Psoas muscle (tissue), 8 donors: ENCODE measurements around the gene SLC27A1. TPM values are rescaled to one million over a fixed set of nuclear protein-coding genes. Genes with fewer than 3 reads are reported as not detected.

Source experiments
- ATAC-seq, 4 donors: fragments of 200-7000 bp; cut with Tn5 transposase; one replicate each; pipeline ENCODE4 v1.9.1; 2020; ENCODE audit warnings: moderate library complexity in 3 of 4, mild to moderate bottlenecking in 2 of 4
- DNase-seq, 2 donors: peaks; one replicate each; pipeline ENCODE4 v3.0.0-alpha.2; 2020
- H3K27ac ChIP-seq: fragments of 200-600 bp; one replicate; pipeline ENCODE4 v1.8.0; 2022
- H3K27me3 ChIP-seq, 3 donors: fragments of 200-600 bp in 1 of 3; one replicate each; pipeline versions ENCODE4 v1.6.1 to v1.8.0; 2013 to 2022; ENCODE audit warnings: low read length in 2 of 3, mild to moderate bottlenecking in 2 of 3, moderate library complexity in 1 of 3; ENCODE audit not compliant: insufficient read depth in 3 of 3
- H3K36me3 ChIP-seq, 2 donors: fragments of 200-600 bp in 1 of 2; one replicate each; pipeline versions ENCODE4 v1.6.1 to v1.8.0; 2013 to 2022; ENCODE audit warnings: low read depth in 1 of 2, mild to moderate bottlenecking in 1 of 2, moderate library complexity in 1 of 2; ENCODE audit not compliant: insufficient read depth in 1 of 2
- H3K4me1 ChIP-seq: fragments of 200-600 bp; one replicate; pipeline ENCODE4 v1.8.0; 2022
- H3K4me3 ChIP-seq: fragments of 200-600 bp; one replicate; pipeline ENCODE4 v1.8.0; 2022; ENCODE audit warnings: mild to moderate bottlenecking
- H3K9me3 ChIP-seq: fragments of 200-600 bp; one replicate; pipeline ENCODE4 v1.8.0; 2022
- CTCF ChIP-seq: fragments of 200-600 bp; IDR thresholded peaks from one replicate; pipeline ENCODE4 v1.8.0; 2022; ENCODE audit warnings: antibody characterized with exemption
- WGBS, 3 donors: extraction: QIAGEN DNeasy Blood & Tissue Kit; methylation state at CpG; one replicate each; pipeline versions ENCODE4 v1.1.6 to v1.1.7; 2013; 5-methylcytosine and 5-hydroxymethylcytosine counted together
- intact Hi-C, 2 donors: fragments of 100-400 bp; cut with DNase I; formaldehyde crosslinking; loops; one replicate each; pipeline versions ENCODE4 v1.11.0 to v1.14.2; 2022
- polyA plus RNA-seq, 3 donors: library from polyadenylated mRNA; stranded (reverse); fragments of 200-250 nt; gene quantifications; one replicate each; pipeline ENCODE4 v1.2.3, GENCODE V29; 2013
- total RNA-seq, 4 donors: library from RNA; stranded (reverse); fragmentation: NEBNext Ultra II Directional in 2 of 4; extraction: Animal tissue kit (Norgen Biotek cat#: 25700) in 2 of 4; gene quantifications; one replicate each; pipeline versions ENCODE4 v1.2.1 to v1.2.4, GENCODE V29; 2021 to 2023
- donor health status: healthy with polysubstance abuse.
- donor health status: DM: no; HTN: no; CAD: no; lungs with moderate emphysema.
- donor health status: Bipolar disorder and iron deficiency.
- donor health status: healthy.
- donor health status: DM: yes; HTN: yes; CAD: no.
- donor health status: DM: no; HTN: no; CAD: no.
- donor health status: DM: no; HTN: no; CAD: no.
- donor health status: DM: yes; HTN: yes; CAD: no.

Gene SLC27A1
- total and polyA plus RNA-seq, 7 donors, result 11.8 to 40.1 (median 25.5) TPM

- ATAC-seq (no peak), DNase-seq (no peak)
- Histone ChIP-seq H3K9me3 (no peaks in the 10 kb centered on the region), H3K36me3 (no peaks in the 10 kb centered on the region), H3K4me3 (no peak within 1 kb of the TSS), H3K27me3 (peaks cover 0 to 42% (median 9%) of the 10 kb centered on the region in 3 donors), H3K27ac (no peak within 1 kb of the TSS), H3K4me1 (no peaks in the 10 kb centered on the region)
- intact Hi-C loops, result no loop called here
- WGBS, 3 donors, result 75 to 83% (median 76%) methylated on average over 26 of the region's 26 CpGs
- TF ChIP-seq CTCF, result no peak
Observed at GRCh38 chr19:17460372-17461230, 9.7 kb upstream of the SLC27A1 start, which contains the start of gene NXNL1. NXNL1 (minus strand) TSS chr19:17460926; CDS start chr19:17460869, 57 bp downstream.

- TF ChIP-seq CTCF, result no peak
- intact Hi-C loops, result loop anchor here (2.0 to 5.0 kb wide), 2 partner anchors 72 to 119 kb away; partner anchors contain the start of gene CCDC194 (in 1 of the 2)
- Histone ChIP-seq H3K27me3 (no peaks in the 10 kb centered on the region), H3K4me3 (no peak overlapping the region), H3K9me3 (no peaks in the 10 kb centered on the region), H3K4me1 (peaks cover 26% of the 10 kb centered on the region), H3K36me3 (no peaks in the 10 kb centered on the region), H3K27ac (peak overlapping the region; percentile 93)
- 32 to 42% (median 36%) methylated on average over 6 of the region's 6 CpGs for WGBS, 3 donors
- ATAC-seq (no peak), DNase-seq (peak in 1 of 2 donors; percentile 47)
Observed at GRCh38 chr19:17466487-17466850, 3.9 kb upstream of the SLC27A1 start.

GRCh38 chr19:17467471-17468301 lies 2.6 kb upstream of the SLC27A1 start:
- intact Hi-C loops, result loop anchor here (2.0 to 5.0 kb wide), 2 partner anchors 73 to 120 kb away; partner anchors contain the start of gene CCDC194 (in 1 of the 2)
- DNase-seq, result peak in 1 of 2 donors; percentile 78
- H3K27ac ChIP-seq, result peak overlapping the region; percentile 93

More at GRCh38 chr19:17467471-17468301, 2.6 kb upstream of the SLC27A1 start:
- Histone ChIP-seq H3K36me3 (no peaks in the 10 kb centered on the region), H3K4me3 (peak overlapping the region; percentile 88), H3K4me1 (peaks cover 29% of the 10 kb centered on the region), H3K9me3 (no peaks in the 10 kb centered on the region), H3K27me3 (no peaks in the 10 kb centered on the region)
- WGBS, 3 donors, result 43 to 66% (median 46%) methylated on average over 12 of the region's 12 CpGs
- ATAC-seq, result peak in 1 of 4 donors; percentile 14
- TF ChIP-seq CTCF, result no peak
